GM12864 (cell line): ENCODE results near the gene RORB.

Source experiments
- DNase-seq: peaks from one replicate; pipeline ENCODE4 v3.0.0-alpha.2; 2011; ENCODE audit warnings: low read depth
- H3K4me3 ChIP-seq: 2 replicates; pipeline ENCODE4 v1.5.1; 2011; ENCODE audit warnings: mild to moderate bottlenecking, low read depth, low read length, control low read depth
- CTCF ChIP-seq: IDR thresholded peaks from 2 replicates; pipeline ENCODE4 v1.5.1; 2011; ENCODE audit warnings: low read depth, mild to moderate bottlenecking, moderate library complexity, low read length, control low read depth, inconsistent platforms; ENCODE audit errors: missing control alignments

The RORB gene

GRCh38 chr9:74718709-74719108, 221.6 kb downstream of the RORB start:
- H3K4me3 ChIP-seq: no peak overlapping the region
- no peak for DNase-seq
- TF ChIP-seq CTCF: no peak

- H3K4me3 ChIP-seq: no peak overlapping the region
- no peak for TF ChIP-seq CTCF
- no peak for DNase-seq
These were observed 222.2 kb downstream of the RORB start for GRCh38 chr9:74719306-74719705.

GRCh38 chr9:74721696-74722660, 224.8 kb downstream of the RORB start:
- no peak for DNase-seq
- TF ChIP-seq CTCF: no peak
- no peak overlapping the region for H3K4me3 ChIP-seq

GRCh38 chr9:74724317-74724716, 227.2 kb downstream of the RORB start:
- no peak for DNase-seq

DNA sequence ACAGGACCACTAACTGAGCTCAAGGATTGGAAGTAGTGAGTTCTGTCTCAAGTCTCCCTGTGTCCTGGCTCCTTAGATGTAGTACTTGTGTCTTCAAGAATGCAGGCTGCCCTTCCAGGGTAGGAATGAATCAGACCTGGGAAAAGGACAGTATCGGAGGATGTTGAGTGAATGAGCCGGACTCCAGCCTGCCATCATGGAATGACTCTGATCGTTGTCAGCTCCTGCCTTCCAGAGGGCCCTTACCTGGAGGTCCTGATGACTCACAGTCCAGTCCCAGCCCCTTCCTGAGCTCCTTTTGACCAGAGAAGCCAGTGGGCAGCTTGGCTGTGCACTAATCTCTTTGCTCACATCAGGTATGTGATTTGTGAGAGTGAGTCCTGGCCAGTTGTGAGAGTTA, 229.4 kb downstream of the RORB start:
- no peak for DNase-seq
- no peak for TF ChIP-seq CTCF
- no peak overlapping the region for H3K4me3 ChIP-seq

More at GRCh38 chr9:74724317-74724716, 227.2 kb downstream of the RORB start:
- H3K4me3 ChIP-seq: no peak overlapping the region
- no peak for TF ChIP-seq CTCF

DNA sequence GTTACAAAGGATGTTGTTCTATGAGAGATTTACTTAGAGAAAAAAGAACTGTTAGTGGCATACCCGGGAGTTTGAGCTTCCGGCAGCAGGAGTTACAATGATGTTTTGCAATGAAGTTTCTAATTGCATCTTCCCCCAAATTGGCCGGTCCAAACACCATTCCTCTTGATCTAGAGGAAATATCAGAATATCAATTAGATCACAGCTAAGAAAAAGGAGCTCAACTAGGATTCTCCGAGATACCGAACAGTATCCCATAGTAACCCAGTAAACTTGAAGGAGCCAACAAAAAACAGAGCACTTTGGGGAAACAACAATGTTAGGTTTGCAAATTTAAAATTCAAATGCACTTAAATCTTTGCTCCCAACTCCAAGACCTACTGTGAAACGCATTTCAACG, 231.0 kb downstream of the RORB start:
- no peak for TF ChIP-seq CTCF

More for the DNA sequence above, 231.0 kb downstream of the RORB start:
- no peak overlapping the region for H3K4me3 ChIP-seq
- no peak for DNase-seq
